VCaP (cell line): Measurements from ENCODE around the gene MFRP.
"Not testable (repeated sequence)": the region's sequence is repeated elsewhere in the genome, so short reads cannot be mapped to it uniquely, and the experiment has no call there.

ENCODE experiments used
- H3K27ac ChIP-seq: fragments of 450-650 bp; 2 replicates; pipeline ENCODE4 v1.5.1; 2017
- TF ChIP-seq, protein P1 (sequence below): fragments of 450-650 bp; conservative IDR thresholded peaks from 2 replicates; pipeline ENCODE4 v1.5.1; 2017; ENCODE audit warnings: mild to moderate bottlenecking, moderate library complexity

The MFRP gene

DNA sequence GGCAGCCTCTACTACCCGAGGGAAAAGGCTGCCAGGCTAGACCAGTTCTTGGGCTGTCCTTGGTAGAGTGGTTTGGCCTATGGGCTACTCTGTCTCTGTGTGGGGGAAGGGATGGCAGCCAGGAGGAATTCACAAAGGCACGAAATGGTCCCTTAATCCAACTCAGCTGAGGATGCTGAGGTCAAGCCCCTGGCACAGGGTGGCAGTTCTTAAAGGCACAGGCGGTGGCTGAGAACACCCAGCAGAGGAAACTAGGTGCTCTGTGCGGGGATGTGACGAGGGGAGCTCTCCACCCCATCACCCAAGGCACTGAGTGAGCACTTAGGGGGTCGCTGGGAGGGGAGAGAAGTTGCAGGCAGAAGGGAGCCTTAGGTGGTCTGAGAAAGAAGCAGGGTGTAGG is at the start of gene MFRP:
Gene MFRP (minus strand): TSS at position 101 of the 400 bp plus-strand sequence. CDS start 192 bp downstream, outside the sequence.
- no peak within 1 kb of the TSS for H3K27ac ChIP-seq
- TF ChIP-seq, protein P1, sequence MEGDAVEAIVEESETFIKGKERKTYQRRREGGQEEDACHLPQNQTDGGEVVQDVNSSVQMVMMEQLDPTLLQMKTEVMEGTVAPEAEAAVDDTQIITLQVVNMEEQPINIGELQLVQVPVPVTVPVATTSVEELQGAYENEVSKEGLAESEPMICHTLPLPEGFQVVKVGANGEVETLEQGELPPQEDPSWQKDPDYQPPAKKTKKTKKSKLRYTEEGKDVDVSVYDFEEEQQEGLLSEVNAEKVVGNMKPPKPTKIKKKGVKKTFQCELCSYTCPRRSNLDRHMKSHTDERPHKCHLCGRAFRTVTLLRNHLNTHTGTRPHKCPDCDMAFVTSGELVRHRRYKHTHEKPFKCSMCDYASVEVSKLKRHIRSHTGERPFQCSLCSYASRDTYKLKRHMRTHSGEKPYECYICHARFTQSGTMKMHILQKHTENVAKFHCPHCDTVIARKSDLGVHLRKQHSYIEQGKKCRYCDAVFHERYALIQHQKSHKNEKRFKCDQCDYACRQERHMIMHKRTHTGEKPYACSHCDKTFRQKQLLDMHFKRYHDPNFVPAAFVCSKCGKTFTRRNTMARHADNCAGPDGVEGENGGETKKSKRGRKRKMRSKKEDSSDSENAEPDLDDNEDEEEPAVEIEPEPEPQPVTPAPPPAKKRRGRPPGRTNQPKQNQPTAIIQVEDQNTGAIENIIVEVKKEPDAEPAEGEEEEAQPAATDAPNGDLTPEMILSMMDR: no peak

DNA sequence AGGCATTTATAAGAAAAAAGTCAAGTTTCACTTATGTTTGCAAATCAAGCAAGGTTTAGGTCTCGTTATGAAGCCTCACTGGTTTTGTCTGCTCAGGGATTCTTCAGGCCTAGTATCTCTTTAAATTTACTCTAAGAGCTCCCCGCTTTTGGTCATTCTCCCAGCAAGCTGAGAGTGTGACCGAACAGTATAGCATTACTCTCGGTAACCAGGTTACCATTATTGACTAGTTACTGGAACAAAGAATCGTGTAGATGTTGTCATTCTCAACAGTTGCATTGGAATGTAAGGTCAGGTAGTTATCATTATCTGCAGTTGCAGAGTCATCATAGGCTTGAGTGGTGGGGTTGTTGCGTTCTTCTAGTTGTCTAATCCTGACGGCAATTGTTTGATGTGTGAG is 44.8 kb upstream of the MFRP start:
- H3K27ac ChIP-seq: no peak overlapping the region
- TF ChIP-seq, protein P1: no peak

DNA sequence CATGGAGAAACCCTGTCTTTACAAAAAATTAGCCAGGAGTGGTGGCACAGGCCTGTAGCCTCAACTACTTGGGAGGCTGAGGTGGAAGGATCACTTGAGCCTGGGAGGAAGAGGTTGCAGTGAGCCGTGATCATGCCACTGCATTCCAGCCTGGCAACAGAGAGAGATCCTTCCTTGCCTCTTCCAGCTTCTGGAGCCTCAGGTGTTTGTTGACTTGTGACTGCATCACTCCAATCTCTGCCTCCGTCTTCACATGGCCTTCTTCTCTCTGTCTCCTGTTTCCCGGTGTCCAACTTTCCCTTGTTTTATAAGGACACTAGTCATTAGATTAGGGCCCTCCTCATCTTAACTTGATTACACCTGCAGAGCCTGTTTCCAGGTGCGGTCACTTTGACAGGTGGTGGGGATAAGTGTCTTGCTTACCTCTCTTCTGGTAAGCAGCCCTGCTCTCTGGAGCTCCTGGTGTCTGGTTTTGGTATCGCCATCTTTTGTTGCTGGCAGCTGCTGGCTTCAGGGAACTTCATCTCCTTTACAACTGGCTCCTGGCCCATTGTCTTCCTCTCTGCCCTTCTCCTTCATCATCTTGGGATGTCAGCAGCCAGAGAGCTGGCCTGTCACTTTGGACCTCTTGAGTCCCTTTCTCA is 43.2 kb upstream of the MFRP start:
- TF ChIP-seq, protein P1: no peak; the same call in 1 of the 2 replicates
- H3K27ac ChIP-seq: no peak overlapping the region

DNA sequence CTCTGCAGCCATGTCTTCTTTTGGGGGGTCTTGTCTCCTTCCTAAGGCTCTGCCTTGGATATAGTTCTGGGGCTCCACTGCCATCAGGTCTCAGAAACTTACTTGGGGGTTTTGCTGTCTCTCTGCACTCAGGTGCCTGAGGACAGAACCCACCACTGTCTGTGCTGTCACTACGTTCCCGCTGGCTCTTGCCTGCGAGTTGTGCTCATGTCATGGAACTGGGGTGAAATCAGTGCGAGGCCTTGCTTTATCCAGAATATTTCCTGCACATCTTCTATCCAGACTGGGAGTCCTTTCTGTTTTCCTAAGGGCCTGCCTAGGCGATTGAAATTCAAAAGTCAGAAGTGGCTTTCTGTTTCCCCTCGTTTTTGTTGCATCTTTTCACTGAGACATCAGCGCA is 41.6 kb upstream of the MFRP start:
- TF ChIP-seq, protein P1: no peak

DNA sequence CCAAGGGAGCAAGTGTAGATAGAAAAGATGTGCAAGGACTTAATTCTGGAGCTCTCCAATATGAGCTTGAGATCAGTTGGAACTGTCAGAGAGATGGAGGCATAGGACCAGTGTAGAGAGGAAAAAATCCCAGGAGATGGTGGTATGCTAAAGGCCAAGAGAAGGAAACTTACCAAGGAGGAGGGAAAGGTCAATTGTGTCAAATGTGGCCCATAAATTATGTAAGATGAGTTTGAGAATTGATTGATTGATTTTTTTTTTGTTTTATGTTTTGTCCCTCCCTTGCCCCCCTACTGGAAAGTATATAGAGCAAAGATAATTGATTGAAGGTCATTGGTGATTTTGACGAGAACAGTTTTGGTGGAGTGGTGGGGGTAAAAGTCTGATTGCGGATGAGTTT is 37.8 kb upstream of the MFRP start:
- TF ChIP-seq, protein P1: no peak
- H3K27ac ChIP-seq: no peak overlapping the region

More for the DNA sequence above, 41.6 kb upstream of the MFRP start:
- H3K27ac ChIP-seq: no peak overlapping the region

DNA sequence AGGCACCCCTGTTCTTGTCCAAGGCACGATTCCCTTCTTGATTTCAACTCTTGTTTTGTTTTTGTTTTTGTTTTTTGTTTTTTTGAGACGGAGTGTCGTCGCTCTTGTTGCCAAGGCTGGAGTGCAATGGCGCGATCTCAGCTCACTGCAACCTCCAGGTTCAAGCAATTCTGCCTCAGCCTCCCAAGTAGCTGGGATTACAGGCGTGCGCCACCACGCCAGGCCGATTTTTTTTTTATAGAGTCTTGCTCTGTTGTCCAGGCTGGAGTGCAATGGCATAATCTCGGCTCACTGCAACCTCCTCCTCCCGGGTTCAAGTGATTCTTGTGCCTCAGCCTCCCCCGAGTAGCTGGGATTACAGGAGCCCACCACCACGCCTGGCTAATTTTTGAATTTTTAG is 36.0 kb upstream of the MFRP start:
- H3K27ac ChIP-seq: not testable (repeated sequence)

DNA sequence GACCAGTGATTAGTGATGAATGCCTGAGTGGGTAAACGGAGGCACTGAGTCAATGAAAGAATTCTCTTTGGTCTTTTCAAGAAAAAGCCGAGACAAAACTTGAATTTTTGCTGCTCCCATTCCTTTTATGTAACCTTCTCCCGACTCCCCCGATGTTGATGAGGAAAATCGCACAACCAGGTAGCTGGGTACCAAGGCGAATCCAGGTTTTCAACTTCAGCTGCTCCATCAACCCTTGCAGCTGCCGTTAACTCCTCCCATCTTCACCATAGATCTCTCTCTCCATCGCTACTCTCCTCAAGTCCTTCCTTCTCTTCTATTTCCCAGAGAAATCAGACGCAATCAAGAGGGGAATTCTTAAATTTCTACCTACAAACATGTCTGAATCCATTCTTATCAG is 35.6 kb upstream of the MFRP start:
- TF ChIP-seq, protein P1: no peak
- H3K27ac ChIP-seq: peak overlapping the region; percentile 47; the same call in 1 of the 2 replicates

DNA sequence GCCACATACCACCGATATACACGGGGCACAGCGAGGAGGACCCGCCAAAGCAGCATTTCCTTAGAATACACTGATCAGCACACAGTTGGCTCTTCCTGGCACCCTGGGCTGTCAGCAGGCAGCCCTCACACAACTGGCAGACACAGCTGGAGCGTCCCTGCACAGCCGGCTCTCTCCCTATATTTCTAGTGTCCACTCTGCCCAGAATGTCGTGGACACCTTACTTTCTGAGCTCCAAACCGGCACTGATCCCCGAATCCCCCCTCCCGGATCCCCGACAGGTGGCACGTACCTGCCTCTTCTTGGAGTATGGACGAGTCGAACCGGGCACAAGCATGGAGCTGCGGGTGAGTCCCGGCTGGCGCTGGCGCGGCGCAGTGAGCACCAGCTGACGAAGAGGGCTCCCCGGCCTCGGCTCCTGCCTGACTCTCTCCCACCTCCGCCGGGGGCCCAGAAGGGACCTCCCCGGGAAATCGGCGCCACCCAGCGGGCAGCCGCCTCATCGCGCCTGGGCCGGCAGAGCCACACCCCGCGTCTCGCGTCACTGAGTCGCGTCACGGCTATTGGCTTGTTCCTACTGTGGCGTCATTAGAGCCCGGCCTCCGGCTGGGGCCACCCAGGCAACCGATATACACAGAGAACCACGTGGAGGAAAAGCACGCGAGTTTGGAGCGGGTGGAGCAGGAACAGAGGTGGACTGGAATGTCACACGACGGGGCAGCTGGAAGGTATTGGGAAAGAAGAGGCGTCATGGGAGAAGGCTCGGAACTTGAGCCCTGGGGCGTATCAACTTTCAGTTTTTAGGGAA is 34.9 kb upstream of the MFRP start, which contains the start of gene USP2:
Gene USP2 (minus strand): TSS at position 510 of the 808 bp plus-strand sequence. CDS start 8,210 bp downstream, outside the sequence.
- peak within 1 kb of the TSS; percentile 47; the same call in 1 of the 2 replicates for H3K27ac ChIP-seq
- TF ChIP-seq, protein P1: peak; percentile 97
